NB4 (cell line): ENCODE measurements around the gene CALR3.
A peak's percentile ranks its signal among the peaks of the same experiment; 100 is the strongest.
"Not testable (repeated sequence)": the region's sequence is repeated elsewhere in the genome, so short reads cannot be mapped to it uniquely, and the experiment has no call there.

Source experiments
- DNase-seq: peaks from one replicate; pipeline ENCODE4 v3.0.0; 2010; ENCODE audit warnings: low read depth
- H3K4me3 ChIP-seq: one replicate; pipeline ENCODE4 v1.5.1; 2011; ENCODE audit warnings: mild to moderate bottlenecking, low read depth, low read length, moderate library complexity
- CTCF ChIP-seq: IDR thresholded peaks from one replicate; pipeline ENCODE4 v1.5.1; 2012; ENCODE audit warnings: low read depth, low read length
- MAX ChIP-seq: IDR thresholded peaks from 2 replicates; pipeline ENCODE4 v1.6.1; 2011; ENCODE audit warnings: low read depth, low read length
- MYC ChIP-seq: IDR thresholded peaks from 2 replicates; pipeline ENCODE4 v1.6.1; 2011; ENCODE audit warnings: low read depth, low read length
- POLR2A ChIP-seq: IDR thresholded peaks from 2 replicates; pipeline ENCODE4 v1.6.1; 2011; ENCODE audit warnings: mild to moderate bottlenecking; ENCODE audit not compliant: insufficient read length; ENCODE audit errors: extremely low read depth

The CALR3 gene

GRCh38 chr19:16497042-16497441, 1.1 kb upstream of the CALR3 start:
- H3K4me3 ChIP-seq, result peak overlapping the region; percentile 77
- DNase-seq, result no peak
- TF ChIP-seq MAX, result no peak
- TF ChIP-seq CTCF, result no peak
- TF ChIP-seq POLR2A, result no peak
- no peak for TF ChIP-seq MYC

- TF ChIP-seq MAX (no peak), MYC (no peak), POLR2A (no peak), CTCF (no peak)
- DNase-seq, result no peak
Observed at GRCh38 chr19:16496613-16496983, 631 bp upstream of the CALR3 start.

DNA sequence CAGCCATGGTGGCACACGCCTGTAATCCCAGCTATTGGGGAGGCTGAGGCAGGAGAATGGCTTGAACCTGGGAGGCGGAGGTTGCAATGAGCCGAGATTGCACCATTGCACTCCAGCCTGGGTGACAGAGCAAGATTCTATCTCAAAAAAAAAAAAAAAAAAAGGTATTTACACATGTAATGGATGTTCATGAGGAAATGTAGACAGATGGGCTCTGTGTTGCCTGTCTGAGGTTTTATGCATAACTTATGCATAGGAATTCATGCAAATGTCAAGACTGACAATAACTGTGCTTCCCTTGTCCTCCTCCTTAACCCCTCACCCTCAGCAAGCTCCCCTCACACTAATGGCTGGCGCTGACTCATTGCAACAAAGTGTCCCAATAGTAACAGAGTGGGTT, 9.5 kb downstream of the CALR3 start:
- H3K4me3 ChIP-seq, result not testable (repeated sequence)
- peak; percentile 60 for DNase-seq

More at GRCh38 chr19:16496613-16496983, 631 bp upstream of the CALR3 start:
- peak overlapping the region; percentile 77 for H3K4me3 ChIP-seq

GRCh38 chr19:16482745-16483144, 13.2 kb downstream of the CALR3 start:
- TF ChIP-seq CTCF, result no peak
- no peak for TF ChIP-seq POLR2A
- no peak for TF ChIP-seq MAX
- TF ChIP-seq MYC, result no peak
- no peak overlapping the region for H3K4me3 ChIP-seq
- DNase-seq, result no peak

DNA sequence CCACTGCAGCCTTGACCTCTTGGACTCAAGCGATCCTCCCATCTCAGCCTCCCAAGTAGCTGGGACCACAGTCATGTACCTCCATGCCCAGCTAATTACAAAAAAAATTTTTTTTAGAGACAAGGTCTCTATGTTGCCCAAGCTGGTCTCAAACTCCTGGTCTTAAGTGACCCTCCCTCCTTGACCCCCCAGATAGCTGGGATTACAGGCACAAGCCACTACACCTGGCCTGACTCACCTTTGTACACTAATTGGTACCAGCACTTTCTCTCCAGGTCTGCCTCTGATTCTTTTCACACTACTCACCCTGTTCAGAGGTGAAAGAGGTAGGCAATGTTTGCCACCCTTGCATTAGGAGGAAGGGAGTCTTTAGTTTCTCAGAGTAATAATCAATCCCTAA, 18.7 kb downstream of the CALR3 start:
- no peak for DNase-seq
- H3K4me3 ChIP-seq, result no peak overlapping the region
- TF ChIP-seq MAX (no peak), MYC (no peak), CTCF (no peak), POLR2A (no peak)

DNA sequence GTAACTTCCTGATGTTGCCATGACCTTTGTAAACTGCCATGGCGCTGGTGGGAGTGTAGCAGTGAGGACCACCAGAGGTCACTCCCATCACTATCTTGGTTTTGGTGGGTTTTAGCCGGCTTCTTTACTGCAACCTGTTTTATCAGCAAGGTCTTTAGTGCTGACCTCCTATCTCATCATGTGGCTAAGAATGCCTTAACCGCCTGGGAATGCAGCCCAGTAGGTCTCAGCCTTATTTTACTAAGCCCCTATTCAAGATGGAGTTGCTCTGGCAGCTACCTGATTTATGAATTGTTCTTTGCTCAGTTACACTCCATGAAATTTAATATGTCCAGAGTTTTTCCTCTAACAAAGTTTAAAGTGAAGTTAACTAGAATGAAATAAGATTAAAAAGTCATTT, 19.6 kb downstream of the CALR3 start:
- DNase-seq, result no peak
- TF ChIP-seq MYC (no peak), POLR2A (no peak), CTCF (no peak), MAX (no peak)
- H3K4me3 ChIP-seq, result no peak overlapping the region
